GM06990 (cell line): Measurements from ENCODE around the gene MKRN1.

Source experiments
- DNase-seq: peaks from one replicate; pipeline ENCODE4 v3.0.0-alpha.2; 2011; ENCODE audit not compliant: insufficient read length; ENCODE audit errors: extremely low read depth
- H3K27me3 ChIP-seq: replicated peaks from 2 replicates; pipeline ENCODE4 v1.6.0; 2011; ENCODE audit warnings: low read length; ENCODE audit not compliant: control insufficient read depth, insufficient read depth
- H3K36me3 ChIP-seq: 2 replicates; pipeline ENCODE4 v1.5.1; 2011; ENCODE audit warnings: low read length; ENCODE audit not compliant: control insufficient read depth, insufficient read depth
- H3K4me3 ChIP-seq: replicated peaks from 2 replicates; pipeline ENCODE4 v1.5.1; 2011; ENCODE audit warnings: low read depth, mild to moderate bottlenecking, control low read depth, low read length
- CTCF ChIP-seq: IDR thresholded peaks from 2 replicates; pipeline ENCODE4 v1.5.1; 2011; ENCODE audit warnings: low read length, control low read depth, mild to moderate bottlenecking, inconsistent platforms; ENCODE audit not compliant: insufficient read depth, poor library complexity, severe bottlenecking

MKRN1 gene

GRCh38 chr7:140404565-140405065, 74.7 kb downstream of the MKRN1 start:
- TF ChIP-seq CTCF: no peak
- Histone ChIP-seq H3K36me3 (no peaks in the 10 kb centered on the region), H3K4me3 (no peak overlapping the region), H3K27me3 (no peaks in the 10 kb centered on the region; the same call in 1 of the 2 replicates)
- no peak for DNase-seq

GRCh38 chr7:140403878-140404564, 75.3 kb downstream of the MKRN1 start, which contains the start of gene RAB19:
Gene RAB19 (plus strand): TSS chr7:140404058. CDS start chr7:140407647, 3,589 bp downstream.
- Histone ChIP-seq H3K36me3 (no peaks in the 10 kb centered on the region), H3K4me3 (peak within 1 kb of the TSS; percentile 61), H3K27me3 (no peaks in the 10 kb centered on the region; the same call in 1 of the 2 replicates)
- TF ChIP-seq CTCF: no peak
- peak; percentile 15 for DNase-seq
